Adrenal gland (tissue), 12 donors: ENCODE data around the gene REEP2. TPM values are rescaled to one million over a fixed set of nuclear protein-coding genes. Genes with fewer than 3 reads are reported as not detected.
"Not testable (repeated sequence)": the region's sequence is repeated elsewhere in the genome, so short reads cannot be mapped to it uniquely, and the experiment has no call there.

Experiments
- DNase-seq, 7 donors: peaks; one replicate each; pipeline ENCODE4 v3.0.0-alpha.2; 2019 to 2020
- H3K27ac ChIP-seq, 5 donors: fragments of 200-600 bp; sonication (generic) in 4 of 5; 1 replicate in 3 of 5; 2 replicates in 2 of 5; pipeline versions ENCODE4 v1.5.1 to v1.8.0; 2016 to 2020; ENCODE audit warnings: mild to moderate bottlenecking in 1 of 5
- H3K27me3 ChIP-seq: fragments of 200-600 bp; 2 replicates; pipeline ENCODE4 v1.8.0; 2021
- H3K36me3 ChIP-seq, 2 donors: fragments of 200-600 bp; replicated peaks in 1 of 2; 1 replicate in 1 of 2; 2 replicates in 1 of 2; pipeline versions ENCODE4 v1.5.1 to v1.8.0; 2018 to 2022
- H3K4me1 ChIP-seq, 2 donors: fragments of 200-600 bp; replicated peaks in 1 of 2; 1 replicate in 1 of 2; 2 replicates in 1 of 2; pipeline versions ENCODE4 v1.5.1 to v1.8.0; 2018 to 2021
- H3K4me3 ChIP-seq, 4 donors: fragments of 200-600 bp; sonication (generic) in 3 of 4; one replicate each; pipeline ENCODE4 v1.5.1; 2016 to 2018
- H3K9me3 ChIP-seq, 3 donors: fragments of 200-600 bp; sonication (generic) in 1 of 3; replicated peaks in 1 of 3; 1 replicate in 2 of 3; 2 replicates in 1 of 3; pipeline versions ENCODE4 v1.5.1 to v1.8.0; 2016 to 2021
- CTCF ChIP-seq, 6 experiments: fragments of 450-650 bp in 4 of 6; fragments of 200-600 bp in 2 of 6; sonication (generic) in 1 of 6; IDR thresholded peaks; 1 replicate in 5 of 6; 2 replicates in 1 of 6; pipeline versions ENCODE4 v1.5.1 to v1.8.0; 2016 to 2021; ENCODE audit warnings: antibody characterized with exemption in 6 of 6, mild to moderate bottlenecking in 2 of 6, moderate library complexity in 1 of 6
- POLR2A ChIP-seq, 2 donors: fragments of 450-650 bp; IDR thresholded peaks; one replicate each; pipeline ENCODE4 v1.6.1; 2017; ENCODE audit warnings: antibody characterized with exemption in 2 of 2, mild to moderate bottlenecking in 2 of 2, moderate library complexity in 1 of 2
- WGBS, 4 donors: extraction: QIAGEN DNeasy Blood & Tissue Kit in 2 of 4; methylation state at CpG; one replicate each; pipeline versions ENCODE4 v1.1.5 to v1.1.7; 2013 to 2017; 5-methylcytosine and 5-hydroxymethylcytosine counted together
- intact Hi-C, 2 donors: fragments of 100-400 bp; cut with DNase I; formaldehyde crosslinking; loops; one replicate each; pipeline versions ENCODE4 v1.14.1 to v1.15.0; 2022 to 2023
- polyA plus RNA-seq, 3 donors: library from polyadenylated mRNA; stranded (reverse); fragments of 200-250 nt in 2 of 3; fragments of 350-450 nt in 1 of 3; fragmentation: Illumina TruSeq in 1 of 3; extraction: RNeasy Lipid Tissue Mini Kit (QIAGEN cat#74804) in 1 of 3; gene quantifications; one replicate each; pipeline ENCODE4 v1.2.3, GENCODE V29; 2013 to 2014
- total RNA-seq, 9 donors: library from RNA; depleted of rRNA in 4 of 9; stranded (reverse); fragments of >200 nt in 4 of 9; fragments of 120-200 nt in 1 of 9; fragmentation: NEBNext Ultra II Directional in 1 of 9; extraction: Animal tissue kit (Norgen Biotek cat#: 25700) in 1 of 9; gene quantifications; one replicate each; pipeline versions ENCODE4 v1.1.0 to v1.2.4, GENCODE V29; 2013 to 2023
- donor health status: healthy with polysubstance abuse.
- donor health status: Bipolar disorder and iron deficiency.
- donor health status: DM: yes; HTN: yes; CAD: no.
- donor health status: DM: no; HTN: no; CAD: no.
- donor health status: DM: no; HTN: no; CAD: no.
- donor health status: DM: yes; HTN: yes; CAD: no.

Gene REEP2
- total and polyA plus RNA-seq, 12 donors = 2.4 to 39.7 (median 5.9) TPM

GRCh38 chr5:138469540-138470321, 30.9 kb downstream of the REEP2 start:
- H3K4me1 ChIP-seq = peaks cover 4 to 6% of the 10 kb centered on the region in 2 donors
- H3K36me3 ChIP-seq = no peaks in the 10 kb centered on the region
- H3K27ac ChIP-seq = peak overlapping the region in 1 of 5 donors; percentile 3
- no peak overlapping the region for H3K4me3 ChIP-seq
- peak in 5 of 7 donors; percentile 39 to 86 (median 57) for DNase-seq
- WGBS, 4 donors = 71 to 82% (median 80%) methylated on average over 8 of the region's 8 CpGs
- intact Hi-C loops = no loop called here
- no peaks in the 10 kb centered on the region for H3K27me3 ChIP-seq
- no peaks in the 10 kb centered on the region for H3K9me3 ChIP-seq
- TF ChIP-seq CTCF (IDR thresholded peaks at IDR 0.05) (no peak), POLR2A (IDR thresholded peaks at IDR 0.05) (peak; percentile 44 to 77)

- Histone ChIP-seq H3K27me3 (no peaks in the 10 kb centered on the region), H3K27ac (no peak overlapping the region), H3K36me3 (no peaks in the 10 kb centered on the region), H3K4me3 (no peak overlapping the region), H3K4me1 (peaks cover 4 to 6% of the 10 kb centered on the region in 2 donors), H3K9me3 (no peaks in the 10 kb centered on the region)
- TF ChIP-seq CTCF (IDR thresholded peaks at IDR 0.05) (peak in 1 of 6 experiments; percentile 9), POLR2A (IDR thresholded peaks at IDR 0.05) (peak in 1 of 2 donors; percentile 16)
- DNase-seq = peak in 2 of 7 donors; percentile 19 to 67
- 74 to 84% (median 81%) methylated on average over 3 of the region's 3 CpGs for WGBS, 4 donors
- intact Hi-C loops = no loop called here
Observed at GRCh38 chr5:138470322-138471051, 31.6 kb downstream of the REEP2 start.

- Histone ChIP-seq H3K36me3 (no peaks in the 10 kb centered on the region), H3K27ac (no peak overlapping the region), H3K4me1 (peaks cover 0 to 6% of the 10 kb centered on the region in 2 donors), H3K27me3 (no peaks in the 10 kb centered on the region), H3K4me3 (no peak overlapping the region), H3K9me3 (no peaks in the 10 kb centered on the region)
- intact Hi-C loops = no loop called here
- DNase-seq = no peak
- TF ChIP-seq POLR2A (IDR thresholded peaks at IDR 0.05) = peak in 1 of 2 donors; percentile 40
- no peak for TF ChIP-seq CTCF (IDR thresholded peaks at IDR 0.05)
- 80 to 88% (median 83%) methylated on average over 2 of the region's 2 CpGs for WGBS, 4 donors
Observed at GRCh38 chr5:138471052-138471361, 32.1 kb downstream of the REEP2 start.

- peak in 1 of 7 donors; percentile 57 for DNase-seq
- no peaks in the 10 kb centered on the region for H3K9me3 ChIP-seq
- H3K36me3 ChIP-seq = no peaks in the 10 kb centered on the region
- intact Hi-C loops = no loop called here
- H3K4me1 ChIP-seq = no peaks in the 10 kb centered on the region
- H3K27ac ChIP-seq = no peak overlapping the region
- H3K27me3 ChIP-seq = no peaks in the 10 kb centered on the region
- no peak overlapping the region for H3K4me3 ChIP-seq
- 67 to 74% (median 69%) methylated on average over 6 of the region's 6 CpGs for WGBS, 4 donors
- peak in 1 of 2 donors; percentile 19 for TF ChIP-seq POLR2A (IDR thresholded peaks at IDR 0.05)
- no peak for TF ChIP-seq CTCF (IDR thresholded peaks at IDR 0.05)
Observed at GRCh38 chr5:138472353-138472752, 33.5 kb downstream of the REEP2 start.

- H3K36me3 ChIP-seq, H3K4me1 ChIP-seq, H3K27me3 ChIP-seq, H3K4me3 ChIP-seq, DNase-seq, H3K27ac ChIP-seq, intact Hi-C loops, H3K9me3 ChIP-seq: not testable (repeated sequence)
- WGBS, 4 donors = 87 to 91% (median 89%) methylated on average over 5 of the region's 5 CpGs
Observed at GRCh38 chr5:138473151-138473550, 34.3 kb downstream of the REEP2 start.
